Measurements from ENCODE around the gene ACACB. TPM values are rescaled to one million over a fixed set of nuclear protein-coding genes. Genes with fewer than 3 reads are reported as not detected.

The ACACB gene
- total and polyA plus RNA-seq, 11 donors: 29.9 to 176 (median 119) TPM

GRCh38 chr12:109089683-109090082, 26.7 kb upstream of the ACACB start:
- H3K4me3 ChIP-seq: no peak overlapping the region
- TF ChIP-seq POLR2A (IDR thresholded peaks at IDR 0.05) (no peak), CTCF (IDR thresholded peaks at IDR 0.05) (no peak)
- peaks cover 0 to 26% (median 17%) of the 10 kb centered on the region in 12 donors for H3K4me1 ChIP-seq
- ATAC-seq (no peak), DNase-seq (no peak)
- H3K27me3 ChIP-seq: no peaks in the 10 kb centered on the region
- H3K36me3 ChIP-seq: peaks cover 0 to 66% (median 52%) of the 10 kb centered on the region in 9 donors
- no peak overlapping the region for H3K27ac ChIP-seq
- H3K9me3 ChIP-seq: no peaks in the 10 kb centered on the region
- intact Hi-C loops (cut with DNase I): loop anchor here in 9 of 10 donors (5.0 to 10.0 kb wide), 13 partner anchors 135 to 527 kb away; partner anchors contain the start of genes ISCU (in 5 of the 9), SART3 (in 5 of the 9), DAO (in 3 of the 9) and SSH1 (in 1 of the 9)
- WGBS, 4 donors: 81 to 86% (median 85%) methylated on average over 7 of the region's 7 CpGs

GRCh38 chr12:109092497-109093021, 23.8 kb upstream of the ACACB start:
- no peaks in the 10 kb centered on the region for H3K27me3 ChIP-seq
- intact Hi-C loops (cut with DNase I): loop anchor here in 9 of 10 donors (1.0 to 10.0 kb wide), 15 partner anchors 40 to 530 kb away; partner anchors contain the start of genes ISCU (in 5 of the 9), SART3 (in 5 of the 9), DAO (in 2 of the 9) and SSH1 (in 1 of the 9)
- H3K4me1 ChIP-seq: peaks cover 0 to 27% (median 21%) of the 10 kb centered on the region in 12 donors
- WGBS, 4 donors: 41 to 50% (median 45%) methylated on average over 6 of the region's 6 CpGs
- peak overlapping the region; percentile 4 to 69 (median 58) for H3K4me3 ChIP-seq
- DNase-seq (no peak), ATAC-seq (no peak)
- H3K27ac ChIP-seq: peak overlapping the region in 9 of 12 donors; percentile 2 to 82 (median 53)
- no peaks in the 10 kb centered on the region for H3K9me3 ChIP-seq
- H3K36me3 ChIP-seq: peaks cover 0 to 37% (median 23%) of the 10 kb centered on the region in 9 donors
- TF ChIP-seq CTCF (IDR thresholded peaks at IDR 0.05): no peak
- TF ChIP-seq POLR2A (IDR thresholded peaks at IDR 0.05): no peak

GRCh38 chr12:109093022-109093918, 23.1 kb upstream of the ACACB start, which contains the start of gene ALKBH2:
TSS of gene ALKBH2 (minus strand) at chr12:109093472. CDS start at chr12:109092786, 686 bp downstream.
- intact Hi-C loops (cut with DNase I): loop anchor here in 9 of 10 donors (1.0 to 10.0 kb wide), 15 partner anchors 41 to 531 kb away; partner anchors contain the start of genes ISCU (in 5 of the 9), SART3 (in 5 of the 9), DAO (in 2 of the 9) and SSH1 (in 1 of the 9)
- 3 to 6% (median 5%) methylated on average over 37 to 45 of the region's 45 CpGs for WGBS, 4 donors
- peak; percentile 57 to 78 (median 78) for ATAC-seq
- no peaks in the 10 kb centered on the region for H3K9me3 ChIP-seq
- TF ChIP-seq CTCF (IDR thresholded peaks at IDR 0.05): peak; percentile 97 to 100 (median 99)
- TF ChIP-seq POLR2A (IDR thresholded peaks at IDR 0.05): peak in 1 of 2 donors; percentile 37
- peak within 1 kb of the TSS; percentile 4 to 69 (median 58) for H3K4me3 ChIP-seq
- peak; percentile 92 to 96 (median 95) for DNase-seq
- H3K4me1 ChIP-seq: peaks cover 0 to 31% (median 24%) of the 10 kb centered on the region in 12 donors
- peaks cover 0 to 30% (median 16%) of the 10 kb centered on the region in 9 donors for H3K36me3 ChIP-seq
- no peaks in the 10 kb centered on the region for H3K27me3 ChIP-seq
- peak within 1 kb of the TSS in 11 of 12 donors; percentile 2 to 82 (median 53) for H3K27ac ChIP-seq

Data from heart left ventricle (tissue), 16 donors.